Calu3 (cell line): ENCODE results near the gene FNDC3B. TPM values are rescaled to one million over a fixed set of nuclear protein-coding genes. Genes with fewer than 3 reads are reported as not detected.

ENCODE experiments used
- BruUV-seq: library from RNA; stranded (reverse); fragments of 400-500 nt; replicated peaks from 2 replicates; lab custom pipeline; 2021; lab: Mats Ljungman, UMichigan
- CTCF ChIA-PET: fragments of 300-600 bp; sonication (Branson Sonifier 250); formaldehyde crosslinking; loops from one replicate; lab custom pipeline; 2022; ENCODE audit warnings: antibody characterized with exemption; lab: Charles Lee
- DNase-seq: peaks from one replicate; pipeline ENCODE4 v3.0.0; 2022
- H3K27ac Mint-ChIP-seq: one replicate; pipeline ENCODE4 v1.8.0; 2022; ENCODE audit warnings: mixed read lengths; ENCODE audit not compliant: unreplicated experiment
- H3K27me3 Mint-ChIP-seq: one replicate; pipeline ENCODE4 v1.8.0; 2022; ENCODE audit warnings: mixed read lengths; ENCODE audit not compliant: unreplicated experiment
- H3K36me3 Mint-ChIP-seq: one replicate; pipeline ENCODE4 v1.8.0; 2022; ENCODE audit warnings: mild to moderate bottlenecking, moderate library complexity, mixed read lengths; ENCODE audit not compliant: insufficient read depth, unreplicated experiment
- H3K4me1 Mint-ChIP-seq: one replicate; pipeline ENCODE4 v1.8.0; 2022; ENCODE audit warnings: mild to moderate bottlenecking, low read depth, mixed read lengths; ENCODE audit not compliant: unreplicated experiment
- H3K4me3 Mint-ChIP-seq: one replicate; pipeline ENCODE4 v1.8.0; 2022; ENCODE audit warnings: mild to moderate bottlenecking, low read depth, moderate library complexity, mixed read lengths; ENCODE audit not compliant: unreplicated experiment
- H3K9me3 Mint-ChIP-seq: one replicate; pipeline ENCODE4 v1.8.0; 2022; ENCODE audit warnings: low read depth, mixed read lengths; ENCODE audit not compliant: unreplicated experiment
- intact Hi-C: fragments of 100-400 bp; cut with micrococcal nuclease; formaldehyde crosslinking; loops from one replicate; pipeline ENCODE4 v1.10.0; 2022; ENCODE audit not compliant: unreplicated experiment
- total RNA-seq: library from RNA; stranded (reverse); gene quantifications from 2 replicates; pipeline ENCODE4 v1.2.3, GENCODE V29; 2022
- TF ChIP-seq, protein P1 (sequence below): fragments of 200-600 bp; IDR thresholded peaks from one replicate; pipeline ENCODE4 v1.8.0; 2022; ENCODE audit warnings: antibody characterized with exemption; ENCODE audit not compliant: unreplicated experiment

The FNDC3B gene
- total RNA-seq, 1 experiment from 2014 or later = 453 TPM

DNA sequence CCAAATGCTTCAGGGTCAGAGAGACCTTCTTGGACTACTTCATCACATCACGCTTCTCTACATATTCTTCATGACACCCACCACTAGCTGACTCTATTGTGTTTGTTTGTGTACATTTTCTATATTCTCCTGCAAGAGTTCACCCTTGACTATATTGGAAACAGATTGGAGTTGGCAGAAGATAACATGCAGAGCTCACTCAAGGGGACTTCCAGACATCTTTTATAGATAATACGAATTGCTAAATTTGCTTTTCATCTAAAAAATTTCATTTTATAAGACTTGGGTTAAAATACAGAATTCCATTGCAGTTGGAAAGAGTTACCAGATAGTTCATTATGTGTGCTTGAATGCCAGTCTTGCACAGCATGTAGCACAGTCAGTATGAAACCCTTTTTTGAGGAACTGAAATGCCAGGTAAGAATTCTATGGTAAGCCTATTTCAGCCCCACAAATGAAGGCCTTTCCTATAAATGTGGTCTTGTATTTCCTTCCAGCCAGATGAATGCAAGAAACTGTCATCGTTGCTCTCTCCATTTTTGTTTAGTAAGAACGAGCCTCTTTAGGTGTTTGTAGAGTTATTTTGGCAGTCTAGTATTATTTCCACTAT is 231.3 kb downstream of the FNDC3B start:
- Mint-ChIP-seq H3K4me1 (peaks cover 42% of the 10 kb centered on the region), H3K27me3 (no peaks in the 10 kb centered on the region), H3K9me3 (no peaks in the 10 kb centered on the region), H3K27ac (peak overlapping the region; percentile 22), H3K36me3 (peaks cover 72% of the 10 kb centered on the region), H3K4me3 (no peak overlapping the region)
- DNase-seq = no peak
- CTCF ChIA-PET = no interaction called here
- intact Hi-C loops = no loop called here
- TF ChIP-seq, protein P1, sequence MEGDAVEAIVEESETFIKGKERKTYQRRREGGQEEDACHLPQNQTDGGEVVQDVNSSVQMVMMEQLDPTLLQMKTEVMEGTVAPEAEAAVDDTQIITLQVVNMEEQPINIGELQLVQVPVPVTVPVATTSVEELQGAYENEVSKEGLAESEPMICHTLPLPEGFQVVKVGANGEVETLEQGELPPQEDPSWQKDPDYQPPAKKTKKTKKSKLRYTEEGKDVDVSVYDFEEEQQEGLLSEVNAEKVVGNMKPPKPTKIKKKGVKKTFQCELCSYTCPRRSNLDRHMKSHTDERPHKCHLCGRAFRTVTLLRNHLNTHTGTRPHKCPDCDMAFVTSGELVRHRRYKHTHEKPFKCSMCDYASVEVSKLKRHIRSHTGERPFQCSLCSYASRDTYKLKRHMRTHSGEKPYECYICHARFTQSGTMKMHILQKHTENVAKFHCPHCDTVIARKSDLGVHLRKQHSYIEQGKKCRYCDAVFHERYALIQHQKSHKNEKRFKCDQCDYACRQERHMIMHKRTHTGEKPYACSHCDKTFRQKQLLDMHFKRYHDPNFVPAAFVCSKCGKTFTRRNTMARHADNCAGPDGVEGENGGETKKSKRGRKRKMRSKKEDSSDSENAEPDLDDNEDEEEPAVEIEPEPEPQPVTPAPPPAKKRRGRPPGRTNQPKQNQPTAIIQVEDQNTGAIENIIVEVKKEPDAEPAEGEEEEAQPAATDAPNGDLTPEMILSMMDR = no peak
- no TSS peak for BruUV-seq

DNA sequence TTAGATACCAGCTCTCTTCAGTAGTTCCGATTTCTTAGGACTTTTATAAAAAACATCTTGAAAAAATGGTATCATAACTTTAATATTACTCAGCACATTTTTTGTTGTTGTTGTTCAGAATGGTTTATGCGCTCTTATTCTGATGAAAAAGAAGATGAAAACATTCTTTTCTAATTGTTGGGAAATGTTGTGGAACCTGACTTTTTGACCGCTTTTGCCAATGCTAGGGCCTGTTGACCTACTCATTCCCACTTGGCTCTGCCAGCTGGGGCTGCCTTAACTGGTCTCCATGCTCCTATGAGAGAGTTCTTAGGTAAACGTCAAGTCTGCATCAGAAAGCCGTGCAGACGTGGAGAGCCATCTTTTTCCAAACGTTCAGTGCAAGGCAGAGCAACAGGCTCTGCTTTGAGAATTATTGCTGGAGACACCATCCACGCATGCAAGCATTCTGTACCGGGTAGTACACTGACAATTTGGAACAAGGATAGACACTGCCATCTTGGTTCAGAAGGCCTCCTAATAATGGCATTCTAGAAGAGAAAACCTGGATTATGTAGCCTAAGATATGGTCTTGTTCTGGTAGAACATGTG is 232.1 kb downstream of the FNDC3B start:
- intact Hi-C loops = no loop called here
- no peak for DNase-seq
- no peaks in the 10 kb centered on the region for H3K27me3 Mint-ChIP-seq
- H3K36me3 Mint-ChIP-seq = peaks cover 72% of the 10 kb centered on the region
- TF ChIP-seq, protein P1 = no peak
- no peaks in the 10 kb centered on the region for H3K9me3 Mint-ChIP-seq
- no peak overlapping the region for H3K4me3 Mint-ChIP-seq
- H3K4me1 Mint-ChIP-seq = peaks cover 44% of the 10 kb centered on the region
- H3K27ac Mint-ChIP-seq = peak overlapping the region; percentile 7
- CTCF ChIA-PET = no interaction called here
- BruUV-seq = no TSS peak

DNA sequence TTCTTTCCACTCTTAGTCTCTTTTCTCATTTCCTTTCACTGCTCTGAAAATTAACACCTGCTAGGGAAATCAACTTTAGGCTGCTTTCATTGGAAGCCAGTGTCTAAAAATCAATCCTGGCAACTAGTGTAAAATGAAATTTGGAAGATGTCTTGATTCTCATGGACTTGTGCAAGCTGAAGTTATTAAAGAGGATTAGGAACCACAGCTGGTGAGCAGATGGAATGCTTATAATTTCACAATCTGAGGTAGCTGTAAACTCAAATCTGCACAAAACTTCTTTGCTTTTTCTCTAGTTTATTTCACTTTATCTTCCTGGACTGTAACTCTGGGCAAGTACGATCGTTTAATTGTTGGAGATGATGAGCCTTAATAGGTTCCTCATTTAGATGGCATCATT is 233.3 kb downstream of the FNDC3B start:
- peaks cover 74% of the 10 kb centered on the region for H3K36me3 Mint-ChIP-seq
- BruUV-seq = no TSS peak
- H3K4me3 Mint-ChIP-seq = no peak overlapping the region
- TF ChIP-seq, protein P1 = no peak
- no peaks in the 10 kb centered on the region for H3K27me3 Mint-ChIP-seq
- H3K9me3 Mint-ChIP-seq = no peaks in the 10 kb centered on the region
- DNase-seq = no peak
- peak overlapping the region; percentile 7 for H3K27ac Mint-ChIP-seq
- CTCF ChIA-PET = no interaction called here
- intact Hi-C loops = no loop called here
- H3K4me1 Mint-ChIP-seq = peaks cover 46% of the 10 kb centered on the region

DNA sequence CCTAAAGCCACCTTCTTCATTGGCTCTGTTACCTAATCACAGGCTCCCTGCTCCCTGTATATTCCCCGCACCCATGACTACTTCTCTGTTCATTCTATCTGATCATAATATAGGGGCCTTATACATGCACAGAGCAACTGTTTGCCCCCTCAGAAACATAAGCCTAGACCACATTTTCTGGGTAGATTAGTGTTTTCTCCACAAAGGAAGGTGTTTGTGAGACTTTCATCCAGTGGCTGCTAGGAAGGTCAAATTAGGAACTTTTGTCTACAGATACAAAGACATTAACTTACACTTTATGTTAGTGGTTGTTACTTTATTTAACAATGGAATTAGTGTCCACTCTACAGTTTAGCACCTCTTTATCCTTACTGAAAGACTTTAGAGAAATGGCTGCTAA is 234.0 kb downstream of the FNDC3B start:
- intact Hi-C loops = no loop called here
- DNase-seq = no peak
- TF ChIP-seq, protein P1 = no peak
- H3K4me3 Mint-ChIP-seq = no peak overlapping the region
- H3K9me3 Mint-ChIP-seq = no peaks in the 10 kb centered on the region
- peaks cover 52% of the 10 kb centered on the region for H3K4me1 Mint-ChIP-seq
- H3K27me3 Mint-ChIP-seq = no peaks in the 10 kb centered on the region
- no TSS peak for BruUV-seq
- peaks cover 76% of the 10 kb centered on the region for H3K36me3 Mint-ChIP-seq
- CTCF ChIA-PET = interaction anchor here (0.6 kb wide), 1 partner anchor 34 kb away, joined by 5 read pairs; no protein-coding TSS in a partner anchor
- H3K27ac Mint-ChIP-seq = no peak overlapping the region
